OCI-LY3 (cell line): Measurements from ENCODE around the gene UQCC2.

ENCODE experiments used
- H2AFZ ChIP-seq: fragments of 200-600, 300-600 bp; shearing (Covaris generic); 2 replicates; pipeline ENCODE4 v1.6.0; 2014; ENCODE audit warnings: antibody characterized with exemption, low read depth, low read length
- H3K27ac ChIP-seq: fragments of 200-600, 300-600 bp; sonication (generic); 2 replicates; pipeline ENCODE4 v1.5.1; 2014; ENCODE audit warnings: mild to moderate bottlenecking, low read length, moderate library complexity, mixed read lengths
- H3K27me3 ChIP-seq: fragments of 200-600, 300-600 bp; sonication (generic); 2 replicates; pipeline ENCODE4 v1.6.1; 2014; ENCODE audit warnings: low read depth, low read length, mixed read lengths
- H3K36me3 ChIP-seq: fragments of 200-600, 300-600 bp; sonication (generic); replicated peaks from 2 replicates; pipeline ENCODE3; 2014; ENCODE audit warnings: low read depth, low read length, mixed read lengths
- H3K4me1 ChIP-seq: fragments of 300-600, 200-600 bp; sonication (generic); 2 replicates; pipeline ENCODE4 v1.6.1; 2014; ENCODE audit warnings: low read length, mixed read lengths
- H3K4me2 ChIP-seq: fragments of 200-600, 300-600 bp; sonication (generic); 2 replicates; pipeline ENCODE4 v1.6.1; 2014; ENCODE audit warnings: low read length, mixed read lengths
- H3K4me3 ChIP-seq: fragments of 300-600, 200-600 bp; sonication (generic); 2 replicates; pipeline ENCODE4 v1.5.1; 2014; ENCODE audit warnings: antibody characterized with exemption, mild to moderate bottlenecking, low read length, moderate library complexity
- H3K79me2 ChIP-seq: fragments of 300-600, 200-600 bp; shearing (Covaris generic); 2 replicates; pipeline ENCODE4 v1.6.1; 2014; ENCODE audit warnings: mild to moderate bottlenecking, low read length, mixed read lengths
- H3K9ac ChIP-seq: fragments of 300-600, 200-600 bp; shearing (Covaris generic); 2 replicates; pipeline ENCODE4 v1.6.0; 2014; ENCODE audit warnings: mild to moderate bottlenecking, low read length, moderate library complexity
- H3K9me3 ChIP-seq: fragments of 200-600, 300-600 bp; shearing (Covaris generic); 2 replicates; pipeline ENCODE4 v1.6.1; 2014; ENCODE audit warnings: low read length, mixed read lengths; ENCODE audit not compliant: insufficient read depth
- H4K20me1 ChIP-seq: fragments of 200-600, 300-600 bp; sonication (generic); 2 replicates; pipeline ENCODE4 v1.6.1; 2016; ENCODE audit warnings: low read length, mixed read lengths; ENCODE audit not compliant: insufficient read depth
- EZH2phosphoT487 ChIP-seq: fragments of 200-600 bp; shearing (Covaris generic); IDR thresholded peaks from 2 replicates; pipeline ENCODE4 v1.6.1; 2018; ENCODE audit warnings: antibody characterized with exemption, mixed run types, low read depth
- TF ChIP-seq, protein P1 (sequence below): fragments of 200-600, 300-600 bp; sonication (generic); IDR thresholded peaks from 2 replicates; pipeline ENCODE4 v1.5.1; 2014; ENCODE audit warnings: antibody characterized with exemption, low read length, low read depth

The UQCC2 gene

DNA sequence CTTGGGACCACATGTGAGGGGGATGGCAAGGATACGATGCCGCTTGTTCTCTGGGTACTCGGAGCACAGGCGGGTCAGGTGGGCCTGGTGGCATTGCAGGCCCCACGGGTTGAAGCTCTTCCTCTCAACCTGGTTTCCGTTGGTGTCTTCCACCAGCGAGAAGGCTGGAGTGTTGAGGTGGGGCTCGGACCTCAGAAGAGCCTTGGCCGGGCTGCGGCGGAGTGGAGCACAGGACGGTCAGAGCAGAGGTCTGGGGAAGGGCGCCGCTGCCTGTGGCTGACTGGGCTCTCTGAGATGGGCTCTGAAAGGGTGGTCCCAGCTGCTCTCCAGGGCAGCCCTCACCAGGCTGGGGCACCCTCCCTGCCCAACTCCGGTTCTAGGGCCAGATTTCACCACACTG is 15.2 kb upstream of the UQCC2 start:
- no peaks in the 10 kb centered on the region for H3K79me2 ChIP-seq
- H3K36me3 ChIP-seq, result no peaks in the 10 kb centered on the region
- no peak overlapping the region for H3K27ac ChIP-seq
- no peak overlapping the region for H2AFZ ChIP-seq
- no peak overlapping the region for H3K4me3 ChIP-seq
- peaks cover 27% of the 10 kb centered on the region for H3K27me3 ChIP-seq
- no peaks in the 10 kb centered on the region for H4K20me1 ChIP-seq
- no peak overlapping the region for H3K4me2 ChIP-seq
- H3K9ac ChIP-seq, result no peak overlapping the region
- no peak for TF ChIP-seq EZH2phosphoT487
- TF ChIP-seq, protein P1, sequence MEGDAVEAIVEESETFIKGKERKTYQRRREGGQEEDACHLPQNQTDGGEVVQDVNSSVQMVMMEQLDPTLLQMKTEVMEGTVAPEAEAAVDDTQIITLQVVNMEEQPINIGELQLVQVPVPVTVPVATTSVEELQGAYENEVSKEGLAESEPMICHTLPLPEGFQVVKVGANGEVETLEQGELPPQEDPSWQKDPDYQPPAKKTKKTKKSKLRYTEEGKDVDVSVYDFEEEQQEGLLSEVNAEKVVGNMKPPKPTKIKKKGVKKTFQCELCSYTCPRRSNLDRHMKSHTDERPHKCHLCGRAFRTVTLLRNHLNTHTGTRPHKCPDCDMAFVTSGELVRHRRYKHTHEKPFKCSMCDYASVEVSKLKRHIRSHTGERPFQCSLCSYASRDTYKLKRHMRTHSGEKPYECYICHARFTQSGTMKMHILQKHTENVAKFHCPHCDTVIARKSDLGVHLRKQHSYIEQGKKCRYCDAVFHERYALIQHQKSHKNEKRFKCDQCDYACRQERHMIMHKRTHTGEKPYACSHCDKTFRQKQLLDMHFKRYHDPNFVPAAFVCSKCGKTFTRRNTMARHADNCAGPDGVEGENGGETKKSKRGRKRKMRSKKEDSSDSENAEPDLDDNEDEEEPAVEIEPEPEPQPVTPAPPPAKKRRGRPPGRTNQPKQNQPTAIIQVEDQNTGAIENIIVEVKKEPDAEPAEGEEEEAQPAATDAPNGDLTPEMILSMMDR, result no peak
- H3K9me3 ChIP-seq, result no peaks in the 10 kb centered on the region
- H3K4me1 ChIP-seq, result no peaks in the 10 kb centered on the region

DNA sequence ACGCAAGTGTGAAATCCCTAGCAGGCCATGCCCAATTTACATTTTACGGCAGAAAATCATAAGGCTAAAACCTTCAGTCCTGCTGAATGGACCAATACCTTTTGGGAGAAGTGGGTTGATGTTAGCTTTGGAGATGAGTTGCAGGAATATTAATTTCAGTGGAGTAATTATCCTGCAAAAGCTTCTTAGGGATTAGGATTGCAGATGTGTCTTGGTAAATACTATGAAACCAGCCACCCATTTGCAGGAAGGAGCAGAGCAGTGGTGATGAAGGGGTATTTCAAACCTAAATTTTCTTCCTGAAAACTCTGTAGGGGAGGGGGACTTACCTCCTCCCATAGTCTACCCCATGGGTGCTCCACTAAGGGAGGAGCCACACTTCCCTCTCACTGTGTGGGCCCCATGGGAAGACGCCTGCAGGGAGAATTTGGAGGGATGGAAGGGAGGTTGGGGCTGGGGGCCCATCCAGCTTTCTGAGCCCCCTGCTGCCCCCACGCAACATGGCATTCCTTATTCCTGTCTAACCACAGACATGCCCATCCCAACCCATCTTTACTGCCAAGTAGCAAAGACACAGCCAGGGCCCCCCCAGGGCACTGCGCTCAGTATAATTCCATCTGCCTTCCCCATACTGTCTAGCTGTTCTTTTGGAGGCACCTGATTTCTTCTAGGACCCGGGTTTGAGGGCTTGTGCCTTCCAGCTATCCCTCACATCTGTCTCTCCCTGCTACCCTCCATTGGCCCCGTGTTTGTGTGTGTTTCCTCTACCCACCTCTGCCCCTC is 14.6 kb upstream of the UQCC2 start:
- Histone ChIP-seq H3K27ac (no peak overlapping the region), H2AFZ (no peak overlapping the region), H3K9ac (no peak overlapping the region)

DNA sequence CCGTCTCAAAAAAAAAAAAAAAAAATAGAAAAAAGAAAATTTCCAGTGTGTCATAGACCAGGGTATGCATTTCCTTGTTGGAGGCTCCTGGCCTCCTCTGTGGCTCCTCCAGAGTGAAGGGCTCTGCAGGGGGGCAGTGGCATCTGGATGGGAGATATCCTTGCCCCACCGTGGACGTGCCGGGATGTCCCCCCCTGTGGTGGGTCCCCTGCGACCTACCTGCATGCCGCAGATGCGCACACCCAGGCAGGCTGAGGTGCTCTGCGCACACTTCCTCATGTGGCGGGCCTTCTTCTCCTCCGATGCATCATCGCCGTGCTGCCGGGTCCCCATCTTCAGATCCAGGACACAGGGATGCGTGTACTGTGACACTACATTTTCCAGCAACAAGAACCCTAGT is 13.7 kb upstream of the UQCC2 start:
- Histone ChIP-seq H3K4me1 (peaks cover 10% of the 10 kb centered on the region), H4K20me1 (no peaks in the 10 kb centered on the region), H3K36me3 (no peaks in the 10 kb centered on the region), H2AFZ (no peak overlapping the region), H3K9ac (no peak overlapping the region), H3K79me2 (no peaks in the 10 kb centered on the region), H3K4me3 (no peak overlapping the region), H3K9me3 (no peaks in the 10 kb centered on the region), H3K27ac (no peak overlapping the region), H3K27me3 (peaks cover 27% of the 10 kb centered on the region), H3K4me2 (no peak overlapping the region)
- no peak for TF ChIP-seq EZH2phosphoT487
- TF ChIP-seq, protein P1, result no peak

More for the DNA sequence above, 14.6 kb upstream of the UQCC2 start:
- Histone ChIP-seq H3K36me3 (no peaks in the 10 kb centered on the region), H3K79me2 (no peaks in the 10 kb centered on the region), H4K20me1 (no peaks in the 10 kb centered on the region), H3K4me2 (no peak overlapping the region), H3K27me3 (peaks cover 27% of the 10 kb centered on the region), H3K4me3 (no peak overlapping the region), H3K4me1 (peaks cover 5% of the 10 kb centered on the region), H3K9me3 (no peaks in the 10 kb centered on the region)
- TF ChIP-seq EZH2phosphoT487, result no peak
- TF ChIP-seq, protein P1, result no peak

DNA sequence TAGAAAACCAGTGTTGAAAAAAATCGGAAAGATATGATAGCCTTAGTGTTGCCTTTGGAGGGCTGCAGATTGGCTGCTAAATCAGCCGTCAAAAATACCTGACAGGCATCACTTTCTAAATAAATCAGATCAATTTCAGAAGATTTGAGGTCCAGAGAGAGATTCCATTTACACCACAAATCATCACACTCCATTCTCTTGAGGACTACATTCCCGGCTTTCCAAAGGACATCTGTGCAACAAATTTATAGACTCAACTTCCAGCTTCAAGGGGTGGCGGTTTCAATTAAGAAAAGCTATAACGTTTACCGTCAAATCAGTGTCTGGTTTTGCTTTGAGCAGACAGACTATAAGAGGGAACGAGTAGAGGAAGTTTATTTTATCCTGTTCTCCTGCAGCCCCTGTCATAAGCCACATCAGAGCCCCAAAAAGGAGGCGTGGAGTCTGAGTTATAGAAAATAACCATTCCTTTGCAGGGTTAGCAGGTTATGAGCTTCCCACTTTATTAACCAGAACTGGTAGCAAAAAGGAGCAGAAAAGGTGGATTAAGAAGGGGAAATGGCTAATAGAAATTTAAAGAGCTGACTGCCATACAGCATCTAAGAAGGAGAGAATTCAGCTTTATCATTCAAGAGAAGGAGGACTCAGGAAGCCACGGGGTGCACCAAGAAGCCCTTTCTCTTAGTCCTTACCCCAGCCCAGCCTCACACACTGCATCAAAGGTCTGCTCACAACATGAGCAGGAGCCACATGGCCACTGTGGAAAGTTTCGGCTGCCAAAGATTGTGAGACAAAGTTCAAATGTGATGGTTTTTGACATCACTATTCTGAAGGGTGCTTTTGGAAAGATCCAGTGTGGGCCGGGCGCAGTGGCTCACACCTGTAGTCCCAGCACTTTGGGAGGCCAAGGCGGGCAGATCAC is 12.9 kb upstream of the UQCC2 start:
- H3K27ac ChIP-seq, result no peak overlapping the region
- H3K4me3 ChIP-seq, result no peak overlapping the region
- no peak for TF ChIP-seq EZH2phosphoT487
- TF ChIP-seq, protein P1, result no peak
- no peak overlapping the region for H3K9ac ChIP-seq
- H2AFZ ChIP-seq, result no peak overlapping the region
- H4K20me1 ChIP-seq, result no peaks in the 10 kb centered on the region
- H3K4me2 ChIP-seq, result no peak overlapping the region
- H3K27me3 ChIP-seq, result peaks cover 27% of the 10 kb centered on the region
- peaks cover 10% of the 10 kb centered on the region for H3K4me1 ChIP-seq
- no peaks in the 10 kb centered on the region for H3K9me3 ChIP-seq
- H3K36me3 ChIP-seq, result no peaks in the 10 kb centered on the region
- H3K79me2 ChIP-seq, result no peaks in the 10 kb centered on the region
